ENCODE measurements around the gene RABGAP1L.

Gene RABGAP1L

GRCh38 chr1:174678657-174679056 lies 519.3 kb downstream of the RABGAP1L start:
- Histone ChIP-seq H3K4ac (ENCODE audit: low read length) (no peak overlapping the region), H2BK5ac (ENCODE audit: low read length) (no peak overlapping the region), H3K14ac (ENCODE audit: low read length) (no peak overlapping the region), H2BK12ac (ENCODE audit: low read length) (no peak overlapping the region), H3K27ac (replicated peaks; ENCODE audit: low read length) (no peak overlapping the region), H3K4me1 (ENCODE audit: control insufficient read depth in 2 of 2, insufficient read depth in 1 of 2, low read depth in 1 of 2, low read length in 2 of 2) (peaks cover 0 to 4% of the 10 kb centered on the region in 2 donors), H3K27me3 (ENCODE audit: control insufficient read depth in 3 of 3, insufficient read depth in 3 of 3, low read depth in 1 of 3, low read length in 3 of 3) (no peaks in the 10 kb centered on the region), H2AK5ac (ENCODE audit: low read depth, low read length) (no peak overlapping the region), H3K9ac (ENCODE audit: low read depth, low read length, poor library complexity) (no peak overlapping the region), H3K4me2 (ENCODE audit: insufficient read depth, low read length, poor library complexity, severe bottlenecking) (no peak overlapping the region), H2BK120ac (ENCODE audit: low read depth, low read length) (no peak overlapping the region), H3K4me3 (ENCODE audit: low read length in 2 of 2) (no peak overlapping the region), H3K9me3 (replicated peaks in 1 of 2; ENCODE audit: control insufficient read depth in 2 of 2, insufficient read depth in 1 of 2, low read depth in 1 of 2, low read length in 2 of 2) (no peaks in the 10 kb centered on the region), H3K18ac (ENCODE audit: low read length) (no peak overlapping the region), H2BK15ac (ENCODE audit: low read length) (no peak overlapping the region), H2AFZ (ENCODE audit: low read length) (peak overlapping the region; percentile 45), H3K23ac (ENCODE audit: low read depth, low read length, poor library complexity) (no peak overlapping the region), H3K36me3 (replicated peaks in 1 of 2; ENCODE audit: control insufficient read depth in 2 of 2, insufficient read depth in 2 of 2, low read length in 2 of 2) (no peaks in the 10 kb centered on the region), H4K8ac (ENCODE audit: low read depth, low read length) (no peak overlapping the region), H4K91ac (ENCODE audit: low read depth, low read length, poor library complexity) (no peak overlapping the region), H3K79me1 (ENCODE audit: low read depth, low read length) (no peaks in the 10 kb centered on the region)
- WGBS, 2 donors (ENCODE audit: extremely low coverage in 2 of 2, insufficient read length in 2 of 2, insufficient replicate concordance in 1 of 2), result no CpG with 5 or more reads among the region's 7 CpGs
- no peak for DNase-seq (ENCODE audit: low spot score)

DNA sequence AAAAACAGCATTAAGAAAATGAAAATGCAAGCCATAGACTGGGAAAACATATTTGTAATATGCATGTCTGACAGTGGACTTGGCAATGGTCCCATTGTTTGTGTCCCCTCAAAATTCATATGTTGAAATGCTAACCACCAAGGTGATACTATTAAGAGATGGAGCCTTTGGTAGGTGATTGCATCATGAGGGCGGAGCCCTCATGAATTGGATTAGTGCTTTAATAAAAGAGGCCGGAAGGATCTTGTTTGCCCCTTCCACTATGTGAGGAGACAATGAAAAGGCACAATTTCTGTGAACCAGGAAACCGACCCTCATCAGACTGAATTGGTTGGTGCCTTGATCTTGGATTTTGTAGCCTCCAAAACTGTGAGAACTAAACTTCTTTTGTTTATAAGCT lies 520.8 kb downstream of the RABGAP1L start:
- H3K14ac ChIP-seq (ENCODE audit: low read length), result no peak overlapping the region
- H3K23ac ChIP-seq (ENCODE audit: low read depth, low read length, poor library complexity), result no peak overlapping the region

DNA sequence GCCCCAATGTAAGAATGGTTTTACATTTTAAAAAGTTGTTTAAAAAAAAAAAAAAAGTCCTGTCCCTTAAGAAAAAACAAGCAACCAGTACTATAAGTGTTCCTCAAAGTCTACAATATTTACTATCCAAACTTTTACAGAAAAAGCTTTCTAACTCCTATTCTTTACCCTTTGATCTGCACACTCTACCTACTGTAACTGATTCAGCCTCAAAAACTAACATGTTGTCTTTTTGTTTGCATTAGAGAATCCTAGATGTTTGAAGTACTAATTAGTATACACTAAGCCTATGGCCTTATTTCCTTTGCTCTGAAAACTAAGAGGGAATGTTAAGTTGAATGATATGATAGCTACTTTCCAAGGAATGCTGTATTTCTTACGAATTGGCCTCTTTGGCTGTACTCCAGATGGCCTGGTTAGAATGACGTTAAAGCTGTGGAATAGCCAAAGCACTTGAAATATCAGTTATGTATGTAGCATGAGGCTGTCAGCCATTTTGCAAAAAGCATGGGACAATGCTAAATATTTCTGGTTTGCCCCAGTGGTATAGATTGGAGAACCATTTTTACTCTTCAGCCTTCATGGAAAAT lies 523.2 kb downstream of the RABGAP1L start:
- Histone ChIP-seq H2BK120ac (ENCODE audit: low read depth, low read length) (no peak overlapping the region), H3K14ac (ENCODE audit: low read length) (no peak overlapping the region), H3K27ac (replicated peaks; ENCODE audit: low read length) (no peak overlapping the region), H4K91ac (ENCODE audit: low read depth, low read length, poor library complexity) (no peak overlapping the region), H3K36me3 (replicated peaks in 1 of 2; ENCODE audit: control insufficient read depth in 2 of 2, insufficient read depth in 2 of 2, low read length in 2 of 2) (no peaks in the 10 kb centered on the region), H3K4me1 (ENCODE audit: control insufficient read depth in 2 of 2, insufficient read depth in 1 of 2, low read depth in 1 of 2, low read length in 2 of 2) (peaks cover 0 to 4% of the 10 kb centered on the region in 2 donors), H3K18ac (ENCODE audit: low read length) (no peak overlapping the region), H2BK5ac (ENCODE audit: low read length) (no peak overlapping the region), H2BK12ac (ENCODE audit: low read length) (no peak overlapping the region), H2BK15ac (ENCODE audit: low read length) (no peak overlapping the region), H2AFZ (ENCODE audit: low read length) (no peak overlapping the region), H3K4ac (ENCODE audit: low read length) (no peak overlapping the region), H3K23ac (ENCODE audit: low read depth, low read length, poor library complexity) (no peak overlapping the region), H3K9ac (ENCODE audit: low read depth, low read length, poor library complexity) (no peak overlapping the region), H3K27me3 (ENCODE audit: control insufficient read depth in 3 of 3, insufficient read depth in 3 of 3, low read depth in 1 of 3, low read length in 3 of 3) (no peaks in the 10 kb centered on the region), H3K79me1 (ENCODE audit: low read depth, low read length) (no peaks in the 10 kb centered on the region), H3K4me2 (ENCODE audit: insufficient read depth, low read length, poor library complexity, severe bottlenecking) (no peak overlapping the region), H2AK5ac (ENCODE audit: low read depth, low read length) (no peak overlapping the region), H3K4me3 (ENCODE audit: low read length in 2 of 2) (no peak overlapping the region), H4K8ac (ENCODE audit: low read depth, low read length) (no peak overlapping the region), H3K9me3 (replicated peaks in 1 of 2; ENCODE audit: control insufficient read depth in 2 of 2, insufficient read depth in 1 of 2, low read depth in 1 of 2, low read length in 2 of 2) (no peaks in the 10 kb centered on the region)
- no peak for DNase-seq (ENCODE audit: low spot score)
- WGBS, 2 donors (ENCODE audit: extremely low coverage in 2 of 2, insufficient read length in 2 of 2, insufficient replicate concordance in 1 of 2), result no CpG with 5 or more reads among the region's 2 CpGs

More for the DNA sequence above, 520.8 kb downstream of the RABGAP1L start:
- Histone ChIP-seq H3K4me2 (ENCODE audit: insufficient read depth, low read length, poor library complexity, severe bottlenecking) (no peak overlapping the region), H3K9ac (ENCODE audit: low read depth, low read length, poor library complexity) (no peak overlapping the region), H3K27me3 (ENCODE audit: control insufficient read depth in 3 of 3, insufficient read depth in 3 of 3, low read depth in 1 of 3, low read length in 3 of 3) (no peaks in the 10 kb centered on the region), H3K4me3 (ENCODE audit: low read length in 2 of 2) (no peak overlapping the region), H3K79me1 (ENCODE audit: low read depth, low read length) (no peaks in the 10 kb centered on the region), H4K8ac (ENCODE audit: low read depth, low read length) (no peak overlapping the region), H4K91ac (ENCODE audit: low read depth, low read length, poor library complexity) (no peak overlapping the region), H2BK15ac (ENCODE audit: low read length) (no peak overlapping the region), H3K4me1 (ENCODE audit: control insufficient read depth in 2 of 2, insufficient read depth in 1 of 2, low read depth in 1 of 2, low read length in 2 of 2) (peaks cover 0 to 4% of the 10 kb centered on the region in 2 donors), H3K18ac (ENCODE audit: low read length) (no peak overlapping the region), H3K27ac (replicated peaks; ENCODE audit: low read length) (no peak overlapping the region), H3K36me3 (replicated peaks in 1 of 2; ENCODE audit: control insufficient read depth in 2 of 2, insufficient read depth in 2 of 2, low read length in 2 of 2) (no peaks in the 10 kb centered on the region), H2BK5ac (ENCODE audit: low read length) (no peak overlapping the region), H2BK12ac (ENCODE audit: low read length) (no peak overlapping the region), H3K4ac (ENCODE audit: low read length) (no peak overlapping the region), H3K9me3 (replicated peaks in 1 of 2; ENCODE audit: control insufficient read depth in 2 of 2, insufficient read depth in 1 of 2, low read depth in 1 of 2, low read length in 2 of 2) (no peaks in the 10 kb centered on the region), H2BK120ac (ENCODE audit: low read depth, low read length) (no peak overlapping the region), H2AK5ac (ENCODE audit: low read depth, low read length) (no peak overlapping the region), H2AFZ (ENCODE audit: low read length) (no peak overlapping the region)
- no peak for DNase-seq (ENCODE audit: low spot score)
- no CpG with 5 or more reads among the region's 3 CpGs for WGBS, 2 donors (ENCODE audit: extremely low coverage in 2 of 2, insufficient read length in 2 of 2, insufficient replicate concordance in 1 of 2)

- Histone ChIP-seq H3K4ac (ENCODE audit: low read length) (no peak overlapping the region), H4K8ac (ENCODE audit: low read depth, low read length) (no peak overlapping the region), H3K4me3 (ENCODE audit: low read length in 2 of 2) (no peak overlapping the region), H2BK5ac (ENCODE audit: low read length) (no peak overlapping the region), H3K4me1 (ENCODE audit: control insufficient read depth in 2 of 2, insufficient read depth in 1 of 2, low read depth in 1 of 2, low read length in 2 of 2) (no peaks in the 10 kb centered on the region), H2AK5ac (ENCODE audit: low read depth, low read length) (no peak overlapping the region), H2BK12ac (ENCODE audit: low read length) (no peak overlapping the region), H4K91ac (ENCODE audit: low read depth, low read length, poor library complexity) (no peak overlapping the region), H3K14ac (ENCODE audit: low read length) (no peak overlapping the region), H3K9ac (ENCODE audit: low read depth, low read length, poor library complexity) (no peak overlapping the region), H3K27me3 (ENCODE audit: control insufficient read depth in 3 of 3, insufficient read depth in 3 of 3, low read depth in 1 of 3, low read length in 3 of 3) (no peaks in the 10 kb centered on the region), H3K27ac (replicated peaks; ENCODE audit: low read length) (no peak overlapping the region), H3K4me2 (ENCODE audit: insufficient read depth, low read length, poor library complexity, severe bottlenecking) (no peak overlapping the region), H3K36me3 (replicated peaks in 1 of 2; ENCODE audit: control insufficient read depth in 2 of 2, insufficient read depth in 2 of 2, low read length in 2 of 2) (no peaks in the 10 kb centered on the region), H3K9me3 (replicated peaks in 1 of 2; ENCODE audit: control insufficient read depth in 2 of 2, insufficient read depth in 1 of 2, low read depth in 1 of 2, low read length in 2 of 2) (no peaks in the 10 kb centered on the region), H3K79me1 (ENCODE audit: low read depth, low read length) (no peaks in the 10 kb centered on the region), H2AFZ (ENCODE audit: low read length) (no peak overlapping the region), H3K23ac (ENCODE audit: low read depth, low read length, poor library complexity) (no peak overlapping the region), H3K18ac (ENCODE audit: low read length) (no peak overlapping the region), H2BK15ac (ENCODE audit: low read length) (no peak overlapping the region), H2BK120ac (ENCODE audit: low read depth, low read length) (no peak overlapping the region)
- no peak for DNase-seq (ENCODE audit: low spot score)
These were observed 526.9 kb downstream of the RABGAP1L start for GRCh38 chr1:174686213-174686612.

All from neuronal stem cell (in vitro differentiated cells).